Measurements from ENCODE around the gene LOXL4. TPM values are rescaled to one million over a fixed set of nuclear protein-coding genes. Genes with fewer than 3 reads are reported as not detected.

The LOXL4 gene
- polyA plus RNA-seq (2013, experiment 1 of 2; ENCODE audit: insufficient read length): 51.3 TPM
- polyA plus RNA-seq (2013, experiment 2 of 2; ENCODE audit: insufficient read length): 51.3 TPM

GRCh38 chr10:98267894-98268693 is at the start of gene LOXL4:
Gene LOXL4, minus strand, starts transcription at chr10:98268194. Its CDS starts 5,175 bp downstream, at chr10:98263019.
- DNase-seq: peak; percentile 63

DNA sequence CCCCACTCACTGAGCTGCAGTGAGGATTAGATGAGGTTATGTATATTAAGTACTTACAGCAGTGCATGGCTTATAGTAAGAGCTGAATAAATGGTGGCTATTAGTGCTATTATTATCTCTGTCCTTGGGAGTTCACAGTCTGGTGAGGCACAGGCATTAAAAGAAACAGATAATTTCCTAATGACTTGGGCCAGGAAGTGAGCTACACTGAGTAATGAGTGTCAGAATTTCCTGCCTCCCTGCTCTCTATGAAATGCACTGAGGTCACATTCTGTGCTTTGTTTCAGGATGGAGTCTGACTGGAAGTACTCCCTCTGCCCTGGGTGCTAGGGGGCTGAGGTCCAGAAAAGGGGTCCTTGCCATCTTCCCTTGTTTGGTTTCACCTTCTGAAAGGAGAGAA is 48.7 kb upstream of the LOXL4 start:
- peak; percentile 60 for DNase-seq

GRCh38 chr10:98316170-98316569 is 48.2 kb upstream of the LOXL4 start:
- DNase-seq: no peak

DNA sequence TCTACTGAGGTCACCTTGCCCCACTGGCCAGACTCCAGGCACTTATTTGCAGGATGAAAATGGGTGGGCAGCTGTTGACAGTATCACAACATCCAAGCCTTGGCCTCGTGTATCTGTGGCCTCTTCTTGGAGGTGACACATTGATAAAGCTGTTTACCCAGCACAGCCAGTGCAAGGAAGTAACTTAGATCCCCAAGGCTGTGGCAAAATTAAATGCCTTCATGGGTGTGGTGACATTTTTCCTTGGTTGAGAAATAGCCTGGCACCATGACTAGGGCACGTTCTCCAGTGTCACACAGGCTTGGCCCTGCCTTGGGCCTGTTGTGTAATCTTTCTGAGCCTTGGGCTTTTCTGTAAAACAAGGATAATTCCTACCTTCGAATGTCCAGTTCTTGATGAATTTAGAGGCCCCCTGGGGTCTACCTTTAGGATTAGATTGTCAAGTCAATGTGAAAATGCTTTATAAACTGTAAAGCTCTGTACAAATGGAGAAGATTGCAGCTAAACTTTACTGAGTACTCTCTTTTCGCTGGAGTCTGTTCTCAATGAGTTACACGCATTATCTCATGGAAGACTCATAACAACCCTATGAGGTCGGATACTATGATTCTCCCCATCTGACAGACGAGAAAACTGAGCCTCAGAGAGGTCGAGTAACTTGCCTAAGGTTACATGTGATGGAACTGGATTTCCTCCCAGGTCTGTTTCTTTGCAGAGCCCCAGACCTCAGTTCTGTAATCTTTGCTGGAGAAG is 46.7 kb upstream of the LOXL4 start:
- no peak for DNase-seq

- no peak for DNase-seq
These were observed 45.6 kb upstream of the LOXL4 start for GRCh38 chr10:98313598-98313997.

DNA sequence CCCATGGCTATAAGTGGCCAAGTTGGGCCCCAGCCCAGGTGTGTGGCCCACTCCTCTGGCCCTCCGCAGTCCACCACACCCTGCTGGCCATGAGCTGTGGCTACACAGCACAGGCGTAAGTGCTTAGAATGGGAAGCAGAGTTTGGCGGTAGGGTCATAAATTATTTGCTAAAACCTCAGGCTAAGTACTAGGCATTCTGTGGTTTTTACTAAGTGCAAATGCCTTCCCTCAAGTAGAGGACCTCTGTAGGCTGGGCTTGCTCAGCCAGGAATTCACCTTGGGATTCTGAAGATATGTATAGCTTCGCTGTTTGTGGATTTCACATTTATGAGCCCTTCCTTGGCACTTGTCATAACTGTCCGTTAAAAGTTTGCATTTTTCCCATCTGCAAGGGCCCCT is 44.8 kb upstream of the LOXL4 start:
- peak; percentile 45 for DNase-seq

DNA sequence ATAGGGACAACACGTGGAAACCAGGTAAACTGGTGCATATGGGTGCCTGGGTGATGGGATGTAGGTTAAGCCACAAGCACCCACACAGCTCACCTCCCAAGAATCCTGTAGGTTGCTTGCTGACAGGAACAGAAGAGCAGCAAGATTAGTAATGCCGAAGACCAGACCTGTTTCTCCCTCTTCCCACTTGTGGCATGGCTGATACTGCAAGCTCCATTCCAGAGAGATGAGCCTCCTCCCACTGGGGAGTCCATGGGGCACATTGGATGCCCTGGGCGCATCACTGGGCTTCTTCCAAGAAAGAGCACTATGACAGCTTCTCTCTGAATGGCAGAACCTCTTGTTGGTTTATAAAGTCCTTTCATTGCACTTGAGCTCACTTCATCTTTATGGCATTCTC is 44.4 kb upstream of the LOXL4 start:
- no peak for DNase-seq

DNA sequence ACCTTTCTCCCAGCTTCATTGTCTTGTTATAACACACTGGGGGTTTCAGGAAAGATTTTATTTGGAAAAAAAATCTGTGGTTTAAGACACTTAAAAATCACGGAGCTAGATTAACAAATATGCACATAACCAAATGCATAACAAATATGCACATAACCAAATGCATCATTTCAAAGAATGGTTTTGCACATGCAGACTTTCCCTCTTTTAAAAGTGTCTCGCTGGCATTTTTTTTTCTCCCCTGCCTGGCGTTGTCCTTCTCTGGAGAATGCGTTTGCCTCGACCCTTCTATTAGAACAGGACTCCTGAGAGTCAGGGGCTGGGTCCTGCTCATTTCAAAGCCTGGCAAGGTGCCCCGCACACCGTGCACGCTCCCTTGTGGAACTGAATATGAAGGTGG is 42.7 kb upstream of the LOXL4 start:
- DNase-seq: no peak

DNA sequence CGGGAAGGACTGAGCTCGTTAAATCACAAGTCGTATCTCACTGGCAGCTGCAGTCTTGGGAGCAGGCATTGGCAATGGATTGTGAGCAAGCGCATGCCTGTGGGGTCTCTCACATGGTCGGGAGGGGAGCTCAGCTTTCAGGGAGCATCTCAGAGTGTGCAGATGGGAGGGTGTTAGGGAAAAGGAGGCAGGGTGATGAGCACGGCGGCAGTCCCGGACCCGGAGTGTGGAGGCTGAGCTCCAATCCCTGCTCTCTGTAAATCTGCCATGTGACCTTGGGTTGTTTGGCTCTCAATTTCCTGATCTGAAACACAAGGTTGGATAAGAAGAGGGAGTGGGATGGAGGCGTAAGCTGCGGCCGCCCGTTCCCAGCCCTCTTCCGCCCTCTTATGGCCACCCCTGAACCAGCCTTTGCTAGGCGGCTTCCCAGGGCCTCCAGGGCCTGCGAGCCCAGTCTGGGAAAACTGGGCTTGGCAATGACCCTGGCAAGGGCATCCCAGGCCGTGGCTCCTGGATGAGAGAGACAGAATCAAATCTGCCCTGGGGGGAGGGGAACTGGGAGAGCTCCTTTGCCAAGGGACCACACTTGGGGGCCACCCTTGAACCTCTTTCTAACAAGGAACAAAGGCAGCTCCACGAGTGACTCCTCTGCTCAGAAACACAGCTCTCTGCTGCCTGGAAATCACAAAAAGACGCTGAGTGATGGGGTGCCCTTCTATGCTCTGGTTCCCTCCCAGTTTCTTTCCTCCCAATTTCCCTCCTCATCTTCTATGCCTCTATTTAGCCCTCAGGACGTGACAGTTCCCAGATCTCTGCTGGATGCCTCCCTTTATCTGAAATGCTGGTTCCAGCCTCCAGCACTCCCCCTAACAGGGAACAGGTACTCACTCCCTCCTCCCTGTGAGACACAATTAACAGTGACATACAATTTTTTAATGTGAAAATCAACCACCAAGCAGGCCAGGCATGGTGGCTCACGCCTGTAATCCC is 41.7 kb upstream of the LOXL4 start:
- peak; percentile 89 for DNase-seq

GRCh38 chr10:98308669-98309365 is 40.8 kb upstream of the LOXL4 start:
- peak; percentile 72 for DNase-seq

DNA sequence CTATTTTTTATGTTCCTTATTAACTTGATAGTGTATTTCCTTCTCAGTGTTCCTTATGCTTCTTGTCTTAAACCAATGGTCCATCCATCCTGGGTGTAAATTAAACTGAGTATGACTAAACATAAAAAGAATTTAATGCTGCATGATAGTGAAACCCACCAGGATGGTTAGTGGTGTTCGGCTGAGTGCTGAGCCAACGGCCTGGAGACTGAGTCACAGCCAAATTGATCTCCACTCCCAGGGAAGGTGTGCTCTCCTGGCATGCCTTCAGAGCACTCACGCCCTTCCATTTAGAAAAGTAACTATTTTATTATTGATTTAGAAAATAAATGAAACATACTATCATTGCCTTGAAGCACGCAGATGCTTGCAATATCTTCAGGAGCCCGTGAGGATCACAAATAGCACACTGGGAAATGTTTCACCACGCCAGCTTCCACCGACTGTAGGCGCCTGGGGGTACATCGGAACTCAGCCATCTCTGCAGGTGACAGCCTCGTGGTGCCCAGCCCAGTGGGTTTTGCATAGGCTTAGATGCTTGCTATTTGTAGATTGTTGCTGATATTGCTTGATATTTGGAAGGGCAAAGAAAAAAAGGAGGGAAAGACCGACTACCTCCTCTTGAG is 40.0 kb upstream of the LOXL4 start:
- DNase-seq: peak; percentile 59

GRCh38 chr10:98306501-98306900 is 38.5 kb upstream of the LOXL4 start:
- no peak for DNase-seq

- DNase-seq: no peak
These were observed 35.6 kb upstream of the LOXL4 start for GRCh38 chr10:98303569-98303968.

- DNase-seq: no peak
These were observed 34.9 kb upstream of the LOXL4 start for GRCh38 chr10:98302741-98303365.

GRCh38 chr10:98301664-98302319 is 33.8 kb upstream of the LOXL4 start:
- no peak for DNase-seq

GRCh38 chr10:98300526-98301229 is 32.7 kb upstream of the LOXL4 start:
- DNase-seq: no peak

- DNase-seq: no peak
These were observed 31.3 kb upstream of the LOXL4 start for GRCh38 chr10:98299341-98299740.

DNA sequence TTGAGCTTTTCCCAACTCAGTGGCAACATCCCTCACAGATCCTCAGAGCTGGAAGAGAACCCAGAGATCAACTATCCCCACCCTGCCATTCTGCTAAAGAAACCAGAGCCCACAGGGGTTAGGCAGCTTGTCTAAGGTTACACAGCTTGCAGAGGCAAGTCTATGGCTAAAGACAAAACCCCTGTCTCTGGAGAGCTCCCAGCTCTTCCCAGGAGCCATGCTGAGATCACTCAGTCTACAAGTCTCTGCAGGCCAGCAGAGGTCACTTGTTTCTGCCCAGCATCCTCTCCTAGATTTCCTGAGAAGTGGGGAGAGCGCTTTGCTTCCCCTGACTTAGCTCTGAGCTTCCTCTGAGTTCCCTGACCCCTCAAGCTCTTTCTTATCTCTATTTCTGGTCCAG is 28.5 kb upstream of the LOXL4 start:
- DNase-seq: no peak

DNA sequence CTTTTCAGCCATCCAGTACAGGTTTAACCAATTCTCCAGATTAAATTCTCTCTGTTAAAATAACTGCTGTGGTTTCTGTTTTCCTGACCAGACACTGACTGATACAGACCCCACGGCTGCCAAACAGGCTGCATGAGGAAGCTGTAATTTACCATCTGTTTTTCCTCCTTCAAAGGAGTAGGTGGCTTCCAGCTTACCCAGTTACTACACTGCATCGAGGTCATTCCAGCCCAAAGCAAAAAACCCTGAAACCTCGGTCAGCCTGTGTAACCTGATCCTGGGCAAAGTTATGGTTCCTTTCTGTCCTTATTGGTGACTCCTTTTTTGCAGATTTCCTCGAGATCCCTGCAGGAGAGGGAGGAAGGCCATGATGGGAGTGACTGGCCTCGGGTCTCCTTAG is 27.9 kb upstream of the LOXL4 start:
- DNase-seq: peak; percentile 61

DNA sequence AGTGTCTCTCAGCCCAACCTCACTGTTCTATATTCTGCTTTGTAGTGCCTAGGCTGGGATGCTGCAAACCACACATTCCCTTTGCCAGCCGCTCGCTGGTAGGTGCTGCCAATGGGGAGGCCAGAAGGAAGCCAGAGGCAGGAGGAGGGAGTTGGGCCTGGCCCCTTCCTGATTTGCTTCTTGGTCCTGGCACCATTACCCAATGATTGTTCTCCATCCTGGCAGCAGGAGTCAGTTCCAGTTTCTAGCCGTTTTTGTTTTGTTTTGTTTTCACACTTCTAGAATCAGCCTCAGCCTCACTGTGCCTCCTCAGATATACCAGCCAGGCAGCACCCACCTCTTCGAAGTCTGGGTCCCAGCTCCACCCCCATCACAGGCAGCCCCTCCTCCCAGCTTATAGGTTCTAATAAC is 27.4 kb upstream of the LOXL4 start:
- no peak for DNase-seq

Measured in fibroblast of skin of abdomen (primary cell).